Stimulated activated CD4-positive, alpha-beta T cell treated with anti-CD3 and anti-CD28 coated beads, Interleukin-12 subunit alpha, Interleukin-12 subunit beta, amount 100 ng/mL, for 48 hours (primary cell): ENCODE data around the gene WSB2.
"Not testable (repeated sequence)": the region's sequence is repeated elsewhere in the genome, so short reads cannot be mapped to it uniquely, and the experiment has no call there.

Experiments used
- DNase-seq, 3 donors: peaks; one replicate each; pipeline ENCODE4 v3.0.0-alpha.2; 2020; ENCODE audit warnings: low read depth in 2 of 3, low spot score in 1 of 3

Gene WSB2

DNA sequence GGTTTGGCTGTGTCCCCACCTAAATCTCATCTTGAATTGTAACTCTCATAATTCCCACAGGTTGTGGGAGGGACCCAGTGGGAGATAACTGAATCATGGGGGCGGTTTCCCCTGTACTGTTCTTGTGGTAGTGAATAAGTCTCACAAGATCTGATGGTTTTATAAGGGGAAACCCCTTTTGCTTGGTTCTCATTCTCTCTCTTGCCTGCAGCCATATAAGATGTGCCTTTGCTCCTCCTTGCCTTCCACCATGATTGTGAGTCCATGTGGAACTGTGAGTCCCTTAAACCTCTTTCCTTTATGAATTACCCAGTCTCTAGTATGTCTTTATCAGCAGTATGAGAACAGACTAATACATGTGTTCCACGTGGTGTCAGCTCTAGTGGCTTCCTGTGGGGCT is 61.2 kb downstream of the WSB2 start:
- DNase-seq = not testable (repeated sequence)

DNA sequence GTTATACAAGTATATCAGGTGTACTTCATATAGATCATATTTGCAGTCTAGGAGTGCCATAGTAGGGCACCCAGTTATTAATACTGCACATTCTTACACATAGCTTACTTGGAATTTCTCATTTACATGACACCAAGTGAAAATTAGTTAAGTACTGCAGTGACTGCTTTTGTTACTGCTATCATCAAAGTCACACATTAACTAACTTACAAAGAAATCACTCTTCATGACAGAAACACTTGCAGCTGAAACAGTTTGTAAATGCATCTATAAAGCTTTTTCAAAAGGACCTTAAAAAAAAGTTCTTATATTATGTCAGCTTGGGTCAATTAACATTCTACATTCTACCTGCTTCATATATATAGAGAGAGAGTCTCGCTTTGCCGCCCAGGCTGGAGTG is 62.3 kb downstream of the WSB2 start:
- DNase-seq = no peak

DNA sequence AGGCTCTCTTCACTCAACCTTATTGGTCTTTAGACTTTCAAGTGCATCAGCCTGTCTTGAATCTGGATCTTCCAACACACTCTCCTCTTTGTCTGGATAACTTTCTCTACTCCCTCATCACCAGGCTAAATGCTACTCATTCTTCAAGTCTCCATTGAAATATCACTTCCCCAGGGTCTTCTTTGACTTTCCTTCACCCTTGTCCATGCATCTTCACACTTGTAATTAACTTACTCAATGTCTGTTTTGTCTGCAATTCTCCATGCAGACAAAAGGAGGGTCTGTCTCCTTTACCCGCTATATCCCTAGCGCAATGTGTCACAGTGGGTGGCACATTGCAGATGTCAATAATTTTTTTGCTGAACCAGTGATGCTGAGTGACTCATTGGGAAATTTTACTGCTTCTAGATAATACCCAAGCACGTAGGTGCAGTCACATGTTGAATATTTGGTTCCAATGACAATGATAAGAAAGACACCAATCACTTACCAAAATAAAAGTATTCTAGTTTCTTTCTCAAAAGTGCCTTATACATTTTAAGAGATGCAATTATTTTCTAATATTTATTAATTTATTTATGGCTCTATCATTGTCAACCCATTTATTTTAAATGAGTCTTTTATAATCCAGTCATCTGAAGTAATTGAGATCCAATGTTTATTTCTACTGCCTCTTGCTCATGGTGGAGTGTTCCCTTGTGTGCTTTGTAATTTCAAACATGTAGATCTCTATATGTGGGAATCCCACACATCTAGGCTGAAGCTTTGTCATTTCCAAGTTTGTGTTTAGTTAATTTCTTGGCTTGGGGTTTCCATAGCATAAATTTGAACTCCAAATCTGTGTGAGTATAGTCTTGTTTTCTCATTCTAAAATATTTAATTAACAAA is 66.2 kb downstream of the WSB2 start:
- no peak for DNase-seq

DNA sequence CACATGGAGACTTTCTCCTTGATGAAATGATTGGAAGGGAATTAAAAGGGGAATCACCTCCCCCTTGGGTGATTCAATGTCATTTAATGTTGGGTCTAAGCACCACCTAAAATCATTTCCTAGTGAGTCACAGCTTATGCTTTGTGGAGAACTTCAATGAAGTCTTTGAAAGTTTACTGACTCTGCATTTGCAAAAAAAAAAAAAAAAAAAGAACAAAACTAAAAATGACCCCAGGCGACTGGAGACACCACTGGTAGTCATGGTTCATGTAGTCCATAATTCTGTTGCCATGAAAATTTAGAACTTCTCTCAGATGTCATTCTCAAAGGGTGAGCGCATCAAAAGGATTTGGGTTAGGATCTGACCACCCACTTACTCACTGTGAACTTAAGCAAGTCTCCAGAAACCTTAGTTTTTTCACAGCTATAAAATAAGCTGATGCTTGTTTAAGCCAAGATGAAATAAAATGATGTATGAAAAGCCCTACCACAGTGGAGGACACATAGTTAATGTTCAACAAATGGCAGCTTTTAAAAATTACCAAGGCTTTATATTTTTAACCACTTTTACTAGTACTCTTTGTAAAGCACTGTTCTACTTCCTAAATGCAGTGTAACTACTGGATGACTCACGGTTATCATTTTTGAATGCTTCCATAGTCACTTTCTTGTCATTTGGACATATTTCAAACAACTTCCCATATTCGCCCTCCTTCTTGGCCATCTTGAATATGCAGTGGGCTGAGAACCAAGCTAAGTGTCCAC is 74.1 kb downstream of the WSB2 start:
- no peak for DNase-seq

DNA sequence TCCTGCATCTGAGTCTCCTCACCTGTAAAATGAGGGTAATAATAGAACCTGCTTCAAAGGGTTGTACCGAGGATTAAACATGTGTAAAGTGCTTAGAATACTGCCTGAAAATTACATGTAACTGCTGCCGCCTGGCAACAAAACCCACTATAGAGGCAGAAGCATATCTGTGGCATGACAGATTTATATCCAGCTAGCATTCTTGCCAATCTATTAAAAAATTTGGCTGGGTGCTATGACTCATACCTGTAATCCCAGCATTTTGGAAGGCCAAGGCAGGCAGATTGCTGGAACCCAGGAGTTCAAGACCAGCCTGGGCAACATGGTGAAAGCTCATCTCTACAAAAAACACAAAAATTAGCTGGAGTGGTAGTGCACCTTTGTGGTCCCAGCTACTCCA is 75.8 kb downstream of the WSB2 start:
- DNase-seq = no peak
